Subcutaneous adipose tissue (tissue), 4 donors: ENCODE results near the gene OVCA2. TPM values are rescaled to one million over a fixed set of nuclear protein-coding genes. Genes with fewer than 3 reads are reported as not detected.

Source experiments
- total RNA-seq, 4 donors: library from RNA; depleted of rRNA; stranded (reverse); fragments of >200 nt; gene quantifications; one replicate each; pipeline ENCODE4 v1.1.0, GENCODE V29; 2016
- TF ChIP-seq, protein P1 (sequence below): fragments of 450-650 bp; IDR thresholded peaks from one replicate; pipeline ENCODE4 v1.5.1; 2016; ENCODE audit warnings: low read depth, mild to moderate bottlenecking, control low read depth, antibody characterized with exemption, moderate library complexity

Gene OVCA2
- total RNA-seq, 4 donors from 2014 or later = 26.9 to 30.8 (median 29.5) TPM

GRCh38 chr17:2061441-2061958 lies 19.7 kb downstream of the OVCA2 start:
- TF ChIP-seq, protein P1, sequence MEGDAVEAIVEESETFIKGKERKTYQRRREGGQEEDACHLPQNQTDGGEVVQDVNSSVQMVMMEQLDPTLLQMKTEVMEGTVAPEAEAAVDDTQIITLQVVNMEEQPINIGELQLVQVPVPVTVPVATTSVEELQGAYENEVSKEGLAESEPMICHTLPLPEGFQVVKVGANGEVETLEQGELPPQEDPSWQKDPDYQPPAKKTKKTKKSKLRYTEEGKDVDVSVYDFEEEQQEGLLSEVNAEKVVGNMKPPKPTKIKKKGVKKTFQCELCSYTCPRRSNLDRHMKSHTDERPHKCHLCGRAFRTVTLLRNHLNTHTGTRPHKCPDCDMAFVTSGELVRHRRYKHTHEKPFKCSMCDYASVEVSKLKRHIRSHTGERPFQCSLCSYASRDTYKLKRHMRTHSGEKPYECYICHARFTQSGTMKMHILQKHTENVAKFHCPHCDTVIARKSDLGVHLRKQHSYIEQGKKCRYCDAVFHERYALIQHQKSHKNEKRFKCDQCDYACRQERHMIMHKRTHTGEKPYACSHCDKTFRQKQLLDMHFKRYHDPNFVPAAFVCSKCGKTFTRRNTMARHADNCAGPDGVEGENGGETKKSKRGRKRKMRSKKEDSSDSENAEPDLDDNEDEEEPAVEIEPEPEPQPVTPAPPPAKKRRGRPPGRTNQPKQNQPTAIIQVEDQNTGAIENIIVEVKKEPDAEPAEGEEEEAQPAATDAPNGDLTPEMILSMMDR = no peak

DNA sequence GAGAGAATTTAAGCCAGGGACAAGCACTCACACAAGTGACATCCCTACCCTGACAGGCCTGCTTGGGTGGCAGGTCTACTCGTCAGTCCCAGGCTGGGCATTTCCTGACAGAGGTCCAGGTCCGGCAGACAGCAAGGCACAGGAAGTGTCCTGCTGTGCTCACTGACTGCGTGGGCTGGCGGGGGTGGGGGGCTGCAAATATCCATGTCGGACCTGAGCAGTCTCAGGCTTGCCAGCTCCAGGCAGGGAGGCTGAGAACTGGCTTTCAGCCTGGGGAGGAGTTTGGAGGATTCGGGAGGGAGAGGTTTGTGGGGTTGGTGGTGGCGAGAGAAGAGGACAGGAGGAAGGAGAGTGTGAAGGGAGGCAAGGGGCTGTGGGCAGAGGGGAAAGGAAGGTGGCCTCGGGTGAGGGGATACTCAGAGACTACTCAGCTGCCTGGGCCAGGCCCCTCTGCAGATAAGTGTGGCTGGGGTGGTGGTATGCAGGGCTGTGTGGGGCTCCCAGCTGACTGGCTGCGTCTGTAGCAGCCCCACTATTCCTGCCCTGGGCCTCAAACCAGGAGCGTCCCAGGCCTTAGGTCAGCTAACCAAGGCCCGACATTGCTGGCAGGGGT lies 20.9 kb downstream of the OVCA2 start:
- TF ChIP-seq, protein P1 = no peak

DNA sequence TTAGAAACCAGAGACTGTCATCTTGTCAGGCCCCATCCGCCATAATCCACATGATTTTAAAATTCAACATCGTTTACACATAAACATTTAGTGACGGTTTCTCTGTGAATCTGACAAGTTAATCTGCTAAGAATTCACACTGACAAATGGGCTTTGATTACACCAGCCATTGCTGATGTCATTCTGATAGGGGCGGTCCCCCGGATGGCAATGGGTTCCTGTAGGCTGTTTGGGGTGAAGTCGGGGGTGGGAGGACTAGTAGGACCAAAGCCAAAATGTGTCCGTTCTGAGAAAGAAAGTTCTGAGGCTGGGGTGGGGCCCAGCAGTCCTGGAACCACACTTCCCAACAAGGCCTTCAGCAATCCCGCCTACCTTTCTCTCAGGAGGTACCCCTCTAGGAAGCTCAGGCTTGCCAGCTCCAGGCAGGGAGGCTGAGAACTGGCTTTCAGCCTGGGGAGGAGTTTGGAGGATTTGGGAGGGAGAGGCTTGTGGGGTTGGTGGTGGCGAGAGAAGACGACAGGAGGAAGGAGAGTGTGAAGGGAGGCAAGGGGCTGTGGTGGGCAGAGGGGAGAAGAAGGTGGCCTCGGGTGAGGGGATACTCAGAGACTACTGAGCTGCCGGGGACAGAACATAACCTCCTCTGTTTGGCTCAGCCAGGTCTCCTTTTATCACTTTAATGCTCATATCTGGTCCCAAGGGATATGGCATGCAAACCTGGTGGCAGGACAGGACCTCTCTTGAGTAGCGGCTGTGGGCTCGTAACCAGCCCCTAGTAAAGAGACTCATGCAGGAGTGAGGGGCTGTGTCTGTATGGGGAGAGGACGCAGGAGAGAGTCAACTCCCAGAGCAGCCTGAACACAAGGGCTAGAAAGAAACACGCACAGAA lies 21.7 kb downstream of the OVCA2 start:
- TF ChIP-seq, protein P1 = no peak

DNA sequence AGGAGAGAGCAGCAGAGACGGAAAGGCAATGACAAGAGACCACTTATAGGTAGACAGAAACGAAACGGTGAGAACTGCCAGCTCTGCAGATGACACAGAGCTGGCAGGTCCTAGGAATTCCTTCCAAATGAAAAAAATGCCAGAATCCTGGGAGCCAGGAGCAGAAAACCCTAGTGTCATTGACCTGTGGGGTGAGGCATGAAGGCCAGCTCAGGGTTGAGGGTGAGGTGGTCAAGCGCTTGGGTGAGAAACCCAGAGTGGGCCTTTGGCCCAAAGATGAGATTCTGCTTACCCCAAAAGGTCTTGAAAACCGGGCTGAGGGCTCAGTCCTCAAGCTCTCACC lies 22.3 kb downstream of the OVCA2 start:
- TF ChIP-seq, protein P1 = no peak

DNA sequence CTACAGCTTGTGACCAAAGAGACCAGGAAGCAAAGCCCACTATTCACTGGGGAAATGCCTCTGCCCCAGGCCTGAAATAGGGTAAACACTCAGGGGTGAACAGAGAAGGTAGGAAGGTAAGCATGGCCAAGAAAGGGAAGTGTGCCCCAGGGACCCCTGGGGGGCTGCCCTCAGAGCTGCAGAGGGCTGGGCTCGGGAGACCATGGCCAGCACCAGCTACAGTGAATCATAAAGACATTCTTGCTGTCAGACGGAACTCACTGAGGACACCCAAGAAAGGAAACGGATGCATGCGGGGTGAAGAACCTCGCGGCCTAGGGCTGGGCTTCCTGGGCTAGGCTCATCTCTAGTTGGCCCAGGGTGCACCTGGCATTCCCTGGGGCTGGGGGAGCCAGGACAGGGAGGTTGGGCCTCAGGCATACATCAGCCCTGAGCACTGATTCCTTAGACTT lies 22.7 kb downstream of the OVCA2 start:
- TF ChIP-seq, protein P1 = no peak

DNA sequence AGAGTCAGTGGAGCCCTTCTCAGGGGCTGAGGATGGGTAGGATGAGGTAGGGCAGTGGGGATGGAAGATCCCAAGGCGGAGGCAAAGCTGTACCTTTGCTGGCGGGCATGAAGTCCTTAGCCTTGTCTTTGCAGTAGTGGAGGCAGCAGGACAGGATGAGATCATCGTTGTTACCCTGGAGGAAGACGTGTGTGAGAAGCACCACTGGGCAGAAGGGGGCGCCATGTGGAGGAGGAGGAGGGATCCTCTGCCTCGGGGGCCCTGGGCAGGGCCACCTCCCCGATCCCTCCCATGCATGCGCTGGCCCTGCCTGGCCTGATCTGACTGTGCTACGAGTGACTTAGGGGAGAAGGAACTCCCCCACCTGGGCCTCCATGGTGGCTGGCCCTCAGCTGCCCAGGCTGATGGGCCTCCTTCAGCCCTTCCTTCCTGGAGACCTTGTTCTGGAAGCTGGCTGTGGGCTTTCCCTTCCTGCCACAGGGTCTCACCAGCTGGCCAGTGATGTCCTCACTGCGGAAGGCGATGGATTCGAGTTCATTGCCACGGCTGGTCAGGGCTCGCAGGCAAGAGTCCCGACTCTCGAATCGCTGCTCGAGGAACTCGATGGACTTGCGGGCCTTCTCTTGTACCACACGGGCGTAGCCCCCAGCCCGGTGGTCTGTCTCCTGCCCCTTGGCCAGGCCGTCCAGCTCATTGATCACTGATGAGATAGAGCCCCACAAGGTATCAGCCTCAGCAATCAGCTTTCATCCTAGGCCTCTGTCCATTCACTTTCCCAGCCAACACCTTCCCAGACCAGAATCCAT lies 23.4 kb downstream of the OVCA2 start:
- TF ChIP-seq, protein P1 = no peak

DNA sequence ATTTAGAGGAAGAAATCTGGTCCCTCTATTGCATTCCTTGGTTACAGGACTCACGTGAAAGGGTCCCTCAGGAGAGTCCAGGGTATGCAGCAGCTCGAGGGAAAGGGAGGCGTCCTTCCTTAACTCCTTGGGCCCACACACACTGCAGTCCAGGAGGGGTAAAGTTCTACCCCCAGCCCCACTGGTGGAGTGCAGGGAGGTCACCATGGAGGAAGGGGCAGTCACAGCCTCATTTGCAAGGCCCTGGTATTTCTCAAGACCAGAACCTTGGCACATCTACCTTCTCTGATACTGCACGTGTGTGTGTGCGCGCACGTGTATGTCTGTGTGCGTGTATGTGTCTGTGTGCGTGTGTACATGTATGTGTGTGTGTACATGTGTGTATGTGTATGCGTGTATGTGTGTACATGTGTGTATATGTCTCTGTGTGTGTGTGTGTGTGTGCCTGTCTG lies 24.2 kb downstream of the OVCA2 start:
- TF ChIP-seq, protein P1 = no peak
